H1 (cell line): ENCODE results near the gene CTNND2. TPM values are rescaled to one million over a fixed set of nuclear protein-coding genes. Genes with fewer than 3 reads are reported as not detected.

Source experiments
- CTCF ChIA-PET: fragments of 300-600 bp; sonication (Branson Sonifier 250); formaldehyde crosslinking; loops from one replicate; lab custom pipeline; 2021; ENCODE audit not compliant: partially characterized antibody; lab: Charles Lee
- POLR2A ChIA-PET: fragments of 300-600 bp; sonication (Branson Sonifier 250); formaldehyde crosslinking; loops from one replicate; lab custom pipeline; 2021; ENCODE audit warnings: inconsistent platforms; ENCODE audit not compliant: partially characterized antibody; lab: Charles Lee
- DNase-seq, 2 experiments: peaks; one replicate each; pipeline versions ENCODE4 v3.0.0 to v3.0.0-alpha.2; 2010 to 2022; ENCODE audit warnings: low spot score in 2 of 2, low read depth in 1 of 2, mixed read lengths in 1 of 2
- FAIRE-seq: peaks from 2 replicates; lab custom pipeline; 2011; peaks lifted over from hg19 to GRCh38; lab: Jason Lieb, UNC
- H2AFZ ChIP-seq: 2 replicates; pipeline ENCODE4 v1.8.1; 2012; ENCODE audit warnings: low read length, inconsistent platforms
- H2AK5ac ChIP-seq: 2 replicates; pipeline ENCODE4 v1.6.1; 2013; ENCODE audit warnings: low read depth, low read length
- H2BK120ac ChIP-seq: replicated peaks from 2 replicates; pipeline ENCODE3; 2013; ENCODE audit warnings: low read depth, low read length, inconsistent platforms
- H2BK12ac ChIP-seq: 2 replicates; pipeline ENCODE4 v1.6.1; 2013; ENCODE audit warnings: low read depth, low read length
- H2BK15ac ChIP-seq: 2 replicates; pipeline ENCODE4 v1.6.1; 2013; ENCODE audit warnings: low read length
- H2BK20ac ChIP-seq: 2 replicates; pipeline ENCODE4 v1.6.1; 2013; ENCODE audit warnings: low read length
- H2BK5ac ChIP-seq: 2 replicates; pipeline ENCODE4 v1.6.1; 2013; ENCODE audit warnings: low read depth, low read length
- H3K14ac ChIP-seq: 2 replicates; pipeline ENCODE4 v1.6.1; 2013; ENCODE audit warnings: inconsistent platforms; ENCODE audit not compliant: insufficient read length
- H3K18ac ChIP-seq: 2 replicates; pipeline ENCODE4 v1.6.1; 2013; ENCODE audit warnings: low read length; ENCODE audit errors: extremely low read depth
- H3K23ac ChIP-seq: 2 replicates; pipeline ENCODE4 v1.6.1; 2013; ENCODE audit warnings: inconsistent platforms; ENCODE audit not compliant: insufficient read length
- H3K23me2 ChIP-seq: 2 replicates; pipeline ENCODE4 v1.6.1; 2013; ENCODE audit warnings: low read depth, low read length
- H3K27ac ChIP-seq: 2 replicates; pipeline ENCODE4 v1.6.1; 2011; ENCODE audit warnings: low read depth, low read length, inconsistent platforms
- H3K27me3 ChIP-seq, 4 experiments: replicated peaks in 1 of 4; 1 replicate in 1 of 4; 2 replicates in 3 of 4; pipeline versions ENCODE4 v1.6.1 to v1.8.1; 2011 to 2013; ENCODE audit warnings: low read length in 3 of 4, mild to moderate bottlenecking in 3 of 4, inconsistent platforms in 2 of 4, mixed read lengths in 2 of 4, moderate library complexity in 1 of 4; ENCODE audit not compliant: control insufficient read depth in 3 of 4, insufficient read depth in 3 of 4; ENCODE audit errors: extremely low read depth in 1 of 4
- H3K36me3 ChIP-seq, 4 experiments: 2 replicates each; pipeline versions ENCODE4 v1.6.1 to v1.8.1; 2011 to 2013; ENCODE audit warnings: mild to moderate bottlenecking in 4 of 4, low read length in 3 of 4, moderate library complexity in 2 of 4, control low read depth in 1 of 4, inconsistent platforms in 1 of 4; ENCODE audit not compliant: insufficient read depth in 4 of 4, control insufficient read depth in 2 of 4
- H3K4ac ChIP-seq: replicated peaks from 2 replicates; pipeline ENCODE3; 2013; ENCODE audit warnings: low read length, low read depth, mixed read lengths, inconsistent platforms; ENCODE audit not compliant: insufficient read length
- H3K4me1 ChIP-seq, 4 experiments: replicated peaks in 1 of 4; 1 replicate in 1 of 4; 2 replicates in 3 of 4; pipeline versions ENCODE4 v1.6.1 to v1.8.1; 2011 to 2013; ENCODE audit warnings: low read length in 3 of 4, inconsistent platforms in 2 of 4, mixed read lengths in 1 of 4; ENCODE audit not compliant: insufficient read depth in 4 of 4, control insufficient read depth in 3 of 4
- H3K4me2 ChIP-seq, 2 experiments: 2 replicates each; pipeline versions ENCODE4 v1.6.1 to v1.8.1; 2011 to 2013; ENCODE audit warnings: low read depth in 2 of 2, low read length in 2 of 2, control low read depth in 1 of 2, inconsistent platforms in 1 of 2, mild to moderate bottlenecking in 1 of 2; ENCODE audit not compliant: insufficient read depth in 1 of 2
- H3K4me3 ChIP-seq, 4 experiments: fragments of 200-600, 300-600 bp in 1 of 4; sonication (generic), shearing (Covaris generic), sonication (Bioruptor Twin) in 1 of 4; 2 replicates each; pipeline versions ENCODE4 v1.5.1 to v1.8.1; 2011 to 2016; ENCODE audit warnings: low read length in 4 of 4, low read depth in 3 of 4, control low read depth in 2 of 4, inconsistent platforms in 2 of 4, mild to moderate bottlenecking in 2 of 4, mixed read lengths in 1 of 4, moderate library complexity in 1 of 4; ENCODE audit not compliant: insufficient read depth in 2 of 4; ENCODE audit errors: extremely low read depth in 1 of 4
- H3K56ac ChIP-seq: replicated peaks from 2 replicates; pipeline ENCODE3; 2013; ENCODE audit warnings: low read depth, mild to moderate bottlenecking, mixed read lengths, low read length, inconsistent platforms; ENCODE audit not compliant: insufficient read length
- H3K79me1 ChIP-seq: 2 replicates; pipeline ENCODE4 v1.6.1; 2013; ENCODE audit warnings: low read depth, low read length, control low read depth
- H3K79me2 ChIP-seq, 2 experiments: 2 replicates each; pipeline versions ENCODE4 v1.6.1 to v1.8.1; 2012 to 2013; ENCODE audit warnings: low read length in 2 of 2, mild to moderate bottlenecking in 2 of 2, inconsistent platforms in 1 of 2; ENCODE audit not compliant: insufficient read depth in 2 of 2, control insufficient read depth in 1 of 2
- H3K9ac ChIP-seq, 4 experiments: replicated peaks in 1 of 4; 1 replicate in 1 of 4; 2 replicates in 3 of 4; pipeline versions ENCODE4 v1.6.1 to v1.8.1; 2011 to 2013; ENCODE audit warnings: low read depth in 3 of 4, low read length in 3 of 4, control low read depth in 2 of 4, mild to moderate bottlenecking in 2 of 4, moderate library complexity in 2 of 4, inconsistent platforms in 1 of 4; ENCODE audit errors: extremely low read depth in 1 of 4
- H3K9me3 ChIP-seq, 2 experiments: 2 replicates each; pipeline versions ENCODE4 v1.6.1 to v1.8.1; 2012 to 2013; ENCODE audit warnings: mild to moderate bottlenecking in 2 of 2, moderate library complexity in 2 of 2, control low read depth in 1 of 2, inconsistent platforms in 1 of 2, low read depth in 1 of 2, low read length in 1 of 2, mixed read lengths in 1 of 2; ENCODE audit not compliant: insufficient read depth in 2 of 2
- H4K20me1 ChIP-seq, 2 experiments: replicated peaks in 1 of 2; 2 replicates each; pipeline versions ENCODE3 to v1.8.1; 2011 to 2013; ENCODE audit warnings: inconsistent platforms in 2 of 2, low read length in 2 of 2, mild to moderate bottlenecking in 1 of 2; ENCODE audit not compliant: insufficient read depth in 2 of 2, control insufficient read depth in 1 of 2
- H4K5ac ChIP-seq: 2 replicates; pipeline ENCODE4 v1.6.1; 2013; ENCODE audit warnings: low read length, low read depth, mixed read lengths, inconsistent platforms; ENCODE audit not compliant: insufficient read length
- H4K8ac ChIP-seq: 2 replicates; pipeline ENCODE4 v1.8.0; 2013; ENCODE audit warnings: mild to moderate bottlenecking, moderate library complexity, low read length, inconsistent platforms; ENCODE audit not compliant: insufficient read depth; ENCODE audit errors: extremely low read depth
- H4K91ac ChIP-seq: replicated peaks from 2 replicates; pipeline ENCODE3; 2013; ENCODE audit warnings: low read length, mixed read lengths, inconsistent platforms; ENCODE audit not compliant: insufficient read length
- BACH1 ChIP-seq: IDR thresholded peaks from 2 replicates; pipeline ENCODE4 v1.6.1; 2012; ENCODE audit warnings: low read length, improper control_type of control experiment
- CHD1 ChIP-seq: IDR thresholded peaks from 2 replicates; pipeline ENCODE4 v1.6.1; 2012; ENCODE audit warnings: low read depth, low read length, improper control_type of control experiment
- CREB1 ChIP-seq: IDR thresholded peaks from 2 replicates; pipeline ENCODE4 v1.6.1; 2012; ENCODE audit warnings: inconsistent platforms
- CTBP2 ChIP-seq: IDR thresholded peaks from 2 replicates; pipeline ENCODE4 v1.7.0; 2011; ENCODE audit warnings: borderline replicate concordance, mild to moderate bottlenecking, moderate library complexity, mixed read lengths, low read length; ENCODE audit not compliant: insufficient read depth, insufficient read length
- EZH2 ChIP-seq: fragments of 200-600 bp; sonication (generic); IDR thresholded peaks from 2 replicates; pipeline ENCODE4 v1.7.1; 2012; ENCODE audit warnings: low read depth, mild to moderate bottlenecking, moderate library complexity, low read length, inconsistent platforms; ENCODE audit not compliant: severe bottlenecking
- JUN ChIP-seq: IDR thresholded peaks from 2 replicates; pipeline ENCODE4 v1.6.1; 2011; ENCODE audit warnings: low read depth, mild to moderate bottlenecking, improper control_type of control experiment, low read length
- NRF1 ChIP-seq: IDR thresholded peaks from 2 replicates; pipeline ENCODE4 v1.6.1; 2011; ENCODE audit warnings: mild to moderate bottlenecking, low read depth, low read length, improper control_type of control experiment
- RXRA ChIP-seq: IDR thresholded peaks from 2 replicates; pipeline ENCODE4 v1.6.1; 2011; ENCODE audit warnings: low read depth, mild to moderate bottlenecking, low read length, moderate library complexity; ENCODE audit not compliant: insufficient read depth
- TCF12 ChIP-seq: IDR thresholded peaks from 2 replicates; pipeline ENCODE4 v1.6.1; 2011; ENCODE audit warnings: low read depth, mild to moderate bottlenecking, low read length
- WGBS, 2 experiments: shearing (Covaris generic) in 1 of 2; methylation state at CpG; one replicate each; pipeline versions ENCODE4 v1.1.6 to v1.1.7; 2013 to 2015; ENCODE audit warnings: low lambda C conversion rate in 2 of 2, mixed read lengths in 2 of 2, inconsistent platforms in 1 of 2, low coverage in 1 of 2, missing lambda C conversion rate in 1 of 2; ENCODE audit not compliant: insufficient replicate concordance in 2 of 2, insufficient coverage in 1 of 2, insufficient read length in 1 of 2; ENCODE audit errors: extremely low coverage in 1 of 2, missing lambda C conversion rate in 1 of 2; 5-methylcytosine and 5-hydroxymethylcytosine counted together
- polyA plus RNA-seq, 7 experiments: library from polyadenylated mRNA; depleted of rRNA in 3 of 7; stranded (reverse) in 5 of 7; unstranded in 2 of 7; fragments of >200 nt in 5 of 7; fragments of 200-250 nt in 2 of 7; gene quantifications; 1 replicate in 5 of 7; 2 replicates in 1 of 7; 4 replicates in 1 of 7; pipeline versions ENCODE4 v1.2.1 to v1.2.3, GENCODE V29; 2011 to 2013; ENCODE audit warnings: missing spikeins in 2 of 7, mixed read lengths in 2 of 7
- total RNA-seq: library from RNA; stranded (reverse); fragmentation: NEBNext Ultra II Directional; extraction: Animal tissue kit (Norgen Biotek cat#: 25700); gene quantifications from 2 replicates; pipeline ENCODE4 v1.2.1, GENCODE V29; 2021
- TF ChIP-seq, protein P1 (sequence below): IDR thresholded peaks from 2 replicates; pipeline ENCODE4 v1.6.1; 2012; ENCODE audit warnings: low read length, inconsistent platforms
- TF ChIP-seq, protein P2 (sequence below): IDR thresholded peaks from 2 replicates; pipeline ENCODE4 v1.6.1; 2011; ENCODE audit warnings: low read depth, mild to moderate bottlenecking, low read length; ENCODE audit not compliant: insufficient read depth

The CTNND2 gene
- total and polyA plus RNA-seq, 2 of the 8 experiments (the other 6 are each of a cell fraction or from before 2014, with no cell fraction given): 7.4 to 14.2 TPM

DNA sequence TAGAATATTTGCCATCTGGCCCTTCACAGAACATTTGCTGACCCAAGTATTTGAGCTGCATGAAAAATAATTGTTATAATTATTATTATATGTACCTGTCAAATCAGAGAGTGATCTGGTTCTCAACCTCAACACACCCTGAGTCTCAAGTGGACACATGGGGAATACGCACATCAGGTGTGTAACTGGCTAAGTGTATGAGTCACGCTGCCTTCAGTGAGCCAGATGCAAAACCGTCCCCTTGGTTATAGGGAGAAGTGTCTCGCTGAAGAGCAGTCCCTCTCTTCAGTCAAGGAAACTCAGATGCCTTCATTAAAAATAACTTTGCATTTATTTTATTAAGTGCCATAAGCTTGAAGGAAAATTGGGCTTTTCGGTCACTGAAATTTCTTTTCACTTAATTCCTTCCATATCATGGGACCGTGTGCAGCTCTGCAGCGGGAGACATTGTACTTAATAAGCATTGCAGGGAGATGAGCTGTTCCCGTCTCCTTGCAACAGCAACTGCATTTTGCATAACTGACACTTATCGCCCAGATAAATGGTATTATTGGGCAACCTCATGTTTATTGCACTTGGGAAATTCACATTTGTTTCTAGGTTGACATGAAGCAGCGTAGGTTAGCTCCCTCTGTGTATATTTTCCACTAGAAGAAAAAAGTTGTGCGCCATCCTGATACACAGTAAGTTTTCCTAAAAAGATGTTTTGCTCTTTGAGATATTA is 630.9 kb downstream of the CTNND2 start:
- Histone ChIP-seq H3K18ac (no peak overlapping the region), H2AK5ac (no peak overlapping the region), H2BK120ac (no peak overlapping the region), H2BK20ac (no peak overlapping the region), H2BK12ac (no peak overlapping the region), H3K4me1 (no peaks in the 10 kb centered on the region), H2BK5ac (no peak overlapping the region), H3K27me3 (peaks cover 0 to 1% (median 0%) of the 10 kb centered on the region in 4 experiments; a peak in 1 of 7 replicates), H3K23me2 (no peaks in the 10 kb centered on the region), H3K36me3 (no peaks in the 10 kb centered on the region), H3K4ac (no peak overlapping the region), H4K8ac (no peak overlapping the region), H4K91ac (no peak overlapping the region), H3K23ac (no peak overlapping the region), H3K56ac (no peak overlapping the region), H3K9me3 (no peaks in the 10 kb centered on the region), H2BK15ac (no peak overlapping the region), H3K79me1 (no peaks in the 10 kb centered on the region), H3K27ac (no peak overlapping the region), H3K4me2 (no peak overlapping the region), H3K14ac (no peak overlapping the region), H3K9ac (no peak overlapping the region), H4K5ac (no peak overlapping the region), H3K4me3 (no peak overlapping the region), H4K20me1 (no peaks in the 10 kb centered on the region), H3K79me2 (no peaks in the 10 kb centered on the region), H2AFZ (no peak overlapping the region)
- WGBS, 2 experiments: 92% methylated on average over 11 of the region's 11 CpGs; no CpG with 5 or more reads in 1 of the 2 experiments
- TF ChIP-seq CTBP2 (no peak), CHD1 (no peak), BACH1 (no peak), RXRA (no peak), JUN (no peak), NRF1 (no peak), EZH2 (no peak), TCF12 (no peak), CREB1 (no peak)
- TF ChIP-seq, protein P1, sequence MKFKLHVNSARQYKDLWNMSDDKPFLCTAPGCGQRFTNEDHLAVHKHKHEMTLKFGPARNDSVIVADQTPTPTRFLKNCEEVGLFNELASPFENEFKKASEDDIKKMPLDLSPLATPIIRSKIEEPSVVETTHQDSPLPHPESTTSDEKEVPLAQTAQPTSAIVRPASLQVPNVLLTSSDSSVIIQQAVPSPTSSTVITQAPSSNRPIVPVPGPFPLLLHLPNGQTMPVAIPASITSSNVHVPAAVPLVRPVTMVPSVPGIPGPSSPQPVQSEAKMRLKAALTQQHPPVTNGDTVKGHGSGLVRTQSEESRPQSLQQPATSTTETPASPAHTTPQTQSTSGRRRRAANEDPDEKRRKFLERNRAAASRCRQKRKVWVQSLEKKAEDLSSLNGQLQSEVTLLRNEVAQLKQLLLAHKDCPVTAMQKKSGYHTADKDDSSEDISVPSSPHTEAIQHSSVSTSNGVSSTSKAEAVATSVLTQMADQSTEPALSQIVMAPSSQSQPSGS: no peak
- TF ChIP-seq, protein P2, sequence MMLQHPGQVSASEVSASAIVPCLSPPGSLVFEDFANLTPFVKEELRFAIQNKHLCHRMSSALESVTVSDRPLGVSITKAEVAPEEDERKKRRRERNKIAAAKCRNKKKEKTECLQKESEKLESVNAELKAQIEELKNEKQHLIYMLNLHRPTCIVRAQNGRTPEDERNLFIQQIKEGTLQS: no peak
- FAIRE-seq (no peak), DNase-seq (no peak)
- POLR2A ChIA-PET: no interaction called here
- CTCF ChIA-PET: no interaction called here
